GM12891 (cell line): Measurements from ENCODE around the gene MUCL3.

Experiments
- PAX5 ChIP-seq: IDR thresholded peaks from 2 replicates; pipeline ENCODE4 v1.6.1; 2011; ENCODE audit warnings: low read length, moderate library complexity, mild to moderate bottlenecking; ENCODE audit not compliant: insufficient read depth, severe bottlenecking
- POLR2A ChIP-seq: IDR thresholded peaks from 2 replicates; pipeline ENCODE4 v1.6.1; 2011; ENCODE audit warnings: low read depth, low read length, control low read depth
- POLR2AphosphoS5 ChIP-seq: IDR thresholded peaks from 2 replicates; pipeline ENCODE4 v1.6.1; 2011; ENCODE audit warnings: low read depth, low read length, control low read depth
- POU2F2 ChIP-seq: IDR thresholded peaks from 2 replicates; pipeline ENCODE4 v1.6.1; 2011; ENCODE audit warnings: low read depth, mild to moderate bottlenecking, control low read depth, low read length, moderate library complexity
- SPI1 ChIP-seq: IDR thresholded peaks from 2 replicates; pipeline ENCODE4 v1.6.1; 2011; ENCODE audit warnings: low read depth, low read length, control low read depth
- TAF1 ChIP-seq: IDR thresholded peaks from 2 replicates; pipeline ENCODE4 v1.6.1; 2011; ENCODE audit warnings: low read depth, low read length, control low read depth

DNA sequence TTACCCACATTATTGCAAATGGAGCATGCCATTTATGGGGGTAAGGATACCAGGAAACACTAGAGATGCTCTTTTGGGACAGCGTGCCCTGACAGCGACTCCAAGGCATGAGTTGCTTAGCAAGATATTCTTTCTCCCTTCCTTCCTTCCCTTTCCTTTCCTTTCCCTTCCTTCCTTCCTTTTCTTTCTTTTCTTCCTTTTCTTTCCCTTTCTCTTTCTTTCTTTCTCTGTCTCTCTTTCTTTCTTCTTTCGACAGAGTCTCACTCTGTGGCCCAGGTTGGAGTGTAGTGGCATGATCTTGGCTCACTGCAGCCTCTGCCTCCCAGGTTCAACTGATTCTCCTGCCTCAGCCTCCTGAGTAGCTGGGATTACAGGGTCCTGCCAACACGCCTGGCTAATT lies 3.3 kb downstream of the MUCL3 start:
- TF ChIP-seq POLR2A (no peak), POLR2AphosphoS5 (no peak), TAF1 (no peak), SPI1 (no peak), PAX5 (no peak), POU2F2 (no peak)
